ENCODE measurements around the gene RECK.
A peak's percentile ranks its signal among the peaks of the same experiment; 100 is the strongest.

The RECK gene

GRCh38 chr9:36034234-36034633 is 2.5 kb upstream of the RECK start:
- POLR2A ChIA-PET (ENCODE audit: low non-redundant PET), result no interaction called here
- no peak overlapping the region for H3K27ac ChIP-seq
- no peak for DNase-seq (ENCODE audit: low spot score)
- TF ChIP-seq CTCF (conservative IDR thresholded peaks at IDR 0.05; ENCODE audit: low read depth), result no peak
- CTCF ChIA-PET, result no interaction called here

GRCh38 chr9:36035006-36035405 is 1.7 kb upstream of the RECK start:
- no peak for DNase-seq (ENCODE audit: low spot score)
- no peak for TF ChIP-seq CTCF (conservative IDR thresholded peaks at IDR 0.05; ENCODE audit: low read depth)
- ChIA-PET POLR2A (ENCODE audit: low non-redundant PET) (no interaction called here), CTCF (interaction anchor here (0.6 to 1.5 kb wide), 2 partner anchors 80 to 177 kb away, joined by 3 read pairs; no protein-coding TSS in a partner anchor)
- H3K27ac ChIP-seq, result no peak overlapping the region

GRCh38 chr9:36036253-36036779 is 397 bp upstream of the RECK start:
- ChIA-PET CTCF (interaction anchor here (1.2 kb wide), 1 partner anchor 13 kb away, joined by 6 read pairs; no protein-coding TSS in a partner anchor), POLR2A (ENCODE audit: low non-redundant PET) (no interaction called here)
- no peak for DNase-seq (ENCODE audit: low spot score)
- peak overlapping the region; percentile 65 for H3K27ac ChIP-seq
- TF ChIP-seq CTCF (conservative IDR thresholded peaks at IDR 0.05; ENCODE audit: low read depth), result no peak

- ChIA-PET POLR2A (ENCODE audit: low non-redundant PET) (interaction anchor here (0.5 kb wide), 1 partner anchor 51 kb away, joined by 3 read pairs; no protein-coding TSS in a partner anchor), CTCF (interaction anchor here (0.7 to 1.3 kb wide), 3 partner anchors 14 to 33 kb away, joined by 4 to 6 read pairs (median 5); no protein-coding TSS in a partner anchor)
- DNase-seq (ENCODE audit: low spot score), result peak; percentile 27
- peak overlapping the region; percentile 65 for H3K27ac ChIP-seq
- no peak for TF ChIP-seq CTCF (conservative IDR thresholded peaks at IDR 0.05; ENCODE audit: low read depth)
These were observed 923 bp downstream of the RECK start for GRCh38 chr9:36037549-36038122.

- H3K27ac ChIP-seq, result no peak overlapping the region
- ChIA-PET CTCF (interaction anchor here (0.6 kb wide), 1 partner anchor 1352 kb away, joined by 3 read pairs; no protein-coding TSS in a partner anchor), POLR2A (ENCODE audit: low non-redundant PET) (no interaction called here)
These were observed 2.4 kb downstream of the RECK start for GRCh38 chr9:36039121-36039520.

GRCh38 chr9:36039696-36040095 is 3.0 kb downstream of the RECK start:
- CTCF ChIA-PET, result interaction anchor here (0.6 kb wide), 1 partner anchor 294 kb away, joined by 3 read pairs; no protein-coding TSS in a partner anchor
- POLR2A ChIA-PET (ENCODE audit: low non-redundant PET), result no interaction called here
- no peak for DNase-seq (ENCODE audit: low spot score)
- TF ChIP-seq CTCF (conservative IDR thresholded peaks at IDR 0.05; ENCODE audit: low read depth), result no peak
- H3K27ac ChIP-seq, result no peak overlapping the region

More at GRCh38 chr9:36039121-36039520, 2.4 kb downstream of the RECK start:
- no peak for TF ChIP-seq CTCF (conservative IDR thresholded peaks at IDR 0.05; ENCODE audit: low read depth)
- no peak for DNase-seq (ENCODE audit: low spot score)
